ENCODE results near the gene CLTCL1.

CLTCL1 gene

DNA sequence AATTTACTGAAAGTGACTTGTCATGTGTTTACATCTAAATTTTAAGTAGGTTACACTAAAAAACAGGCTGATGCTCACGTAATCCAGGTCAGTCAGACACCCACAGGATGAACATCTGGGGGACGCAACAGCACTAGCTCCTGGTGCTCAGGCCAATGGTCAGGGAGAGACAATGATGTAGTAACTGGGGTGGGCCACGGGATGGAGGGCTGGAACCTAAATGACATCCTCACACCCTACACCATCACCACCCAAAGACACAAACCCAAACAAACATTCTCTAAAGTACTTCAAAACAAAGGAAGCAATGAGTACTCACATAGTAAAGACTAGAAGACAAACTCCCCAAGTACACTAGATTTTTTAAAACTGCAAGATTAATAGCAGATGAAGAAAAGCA lies 59.5 kb downstream of the CLTCL1 start:
- Histone ChIP-seq H3K79me2 (ENCODE audit: control insufficient read depth, insufficient read depth, low read length, unreplicated experiment) (no peaks in the 10 kb centered on the region), H3K36me3 (ENCODE audit: insufficient read depth, low read length) (peaks cover 3% of the 10 kb centered on the region; the same call in 1 of the 2 replicates), H3K27ac (ENCODE audit: low read depth, low read length) (no peak overlapping the region), H2AFZ (ENCODE audit: low read length, unreplicated experiment) (no peak overlapping the region), H3K27me3 (ENCODE audit: insufficient read depth, low read length) (no peaks in the 10 kb centered on the region), H3K4me1 (ENCODE audit: control insufficient read depth, insufficient read depth, low read length, unreplicated experiment) (no peaks in the 10 kb centered on the region), H3K4me3 (ENCODE audit: low read depth, low read length) (no peak overlapping the region)

DNA sequence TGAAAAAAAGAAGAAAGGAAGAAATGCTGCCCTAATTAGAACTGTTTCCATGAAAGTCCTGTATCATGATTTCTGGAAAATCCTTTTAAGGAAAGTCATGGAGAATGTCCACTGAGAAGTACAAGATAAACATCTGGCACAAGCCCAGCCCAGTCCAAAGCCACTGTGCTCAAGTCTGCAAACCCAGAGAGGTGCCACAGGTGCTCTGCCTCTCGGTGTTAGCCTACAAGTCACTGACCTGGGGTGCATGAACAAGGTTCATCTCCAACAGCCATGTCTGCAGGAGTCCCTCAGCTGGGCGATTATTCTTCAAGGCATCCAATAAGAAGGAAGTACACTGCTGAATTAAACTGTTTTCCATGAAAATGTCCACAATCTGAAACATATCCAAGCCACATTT lies 61.9 kb downstream of the CLTCL1 start:
- Histone ChIP-seq H3K36me3 (ENCODE audit: insufficient read depth, low read length) (peaks cover 3% of the 10 kb centered on the region; the same call in 1 of the 2 replicates), H3K27me3 (ENCODE audit: insufficient read depth, low read length) (no peaks in the 10 kb centered on the region), H3K27ac (ENCODE audit: low read depth, low read length) (no peak overlapping the region)

DNA sequence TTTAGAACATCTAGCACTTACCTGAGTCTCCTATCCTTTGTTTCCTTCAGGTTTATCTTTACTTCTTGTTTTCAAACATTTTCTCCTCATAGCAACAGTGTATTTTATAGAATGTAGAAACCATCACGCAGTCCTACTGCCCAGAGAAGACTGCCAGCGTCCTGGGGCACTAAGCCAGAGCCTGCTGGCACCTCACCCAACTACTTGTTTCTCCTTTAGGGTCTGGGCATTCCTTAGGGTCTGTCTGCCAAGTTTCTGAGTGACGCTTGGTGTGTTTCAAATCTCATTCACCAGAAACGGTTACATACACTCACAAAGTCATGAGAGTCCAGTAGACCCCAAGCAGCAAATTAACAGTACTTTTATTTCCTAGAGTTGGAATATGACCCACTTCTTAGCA lies 63.3 kb downstream of the CLTCL1 start:
- H3K79me2 ChIP-seq (ENCODE audit: control insufficient read depth, insufficient read depth, low read length, unreplicated experiment), result no peaks in the 10 kb centered on the region
- no peak overlapping the region for H3K4me3 ChIP-seq (ENCODE audit: low read depth, low read length)
- H2AFZ ChIP-seq (ENCODE audit: low read length, unreplicated experiment), result no peak overlapping the region
- no peaks in the 10 kb centered on the region for H3K4me1 ChIP-seq (ENCODE audit: control insufficient read depth, insufficient read depth, low read length, unreplicated experiment)
- no peaks in the 10 kb centered on the region for H3K36me3 ChIP-seq (ENCODE audit: insufficient read depth, low read length)
- H3K27me3 ChIP-seq (ENCODE audit: insufficient read depth, low read length), result no peaks in the 10 kb centered on the region
- H3K27ac ChIP-seq (ENCODE audit: low read depth, low read length), result no peak overlapping the region

More for the DNA sequence above, 61.9 kb downstream of the CLTCL1 start:
- H3K4me3 ChIP-seq (ENCODE audit: low read depth, low read length), result no peak overlapping the region
- no peaks in the 10 kb centered on the region for H3K79me2 ChIP-seq (ENCODE audit: control insufficient read depth, insufficient read depth, low read length, unreplicated experiment)
- no peak overlapping the region for H2AFZ ChIP-seq (ENCODE audit: low read length, unreplicated experiment)
- H3K4me1 ChIP-seq (ENCODE audit: control insufficient read depth, insufficient read depth, low read length, unreplicated experiment), result no peaks in the 10 kb centered on the region

DNA sequence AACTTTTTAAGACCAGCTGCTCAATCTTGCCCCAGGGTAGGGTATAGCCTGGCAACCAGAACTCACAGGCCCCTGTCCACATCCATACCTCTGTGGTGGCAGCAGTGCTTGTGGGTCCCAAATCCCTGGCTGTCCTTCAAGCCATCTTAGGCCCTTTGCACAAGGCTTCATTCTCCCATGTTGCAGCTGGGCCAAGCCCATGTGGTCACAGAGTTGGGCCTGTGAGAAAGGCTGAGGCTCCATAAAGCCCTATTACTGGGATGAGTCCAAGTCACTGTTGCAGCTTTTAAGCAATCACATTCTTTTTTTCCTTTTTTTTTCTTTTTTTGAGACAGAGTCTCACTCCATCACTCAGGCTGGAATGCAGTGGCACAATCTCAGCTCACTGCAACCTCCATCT lies 65.1 kb downstream of the CLTCL1 start:
- Histone ChIP-seq H3K4me1 (ENCODE audit: control insufficient read depth, insufficient read depth, low read length, unreplicated experiment) (no peaks in the 10 kb centered on the region), H3K4me3 (ENCODE audit: low read depth, low read length) (no peak overlapping the region), H3K27me3 (ENCODE audit: insufficient read depth, low read length) (no peaks in the 10 kb centered on the region), H3K27ac (ENCODE audit: low read depth, low read length) (no peak overlapping the region), H2AFZ (ENCODE audit: low read length, unreplicated experiment) (no peak overlapping the region), H3K36me3 (ENCODE audit: insufficient read depth, low read length) (no peaks in the 10 kb centered on the region), H3K79me2 (ENCODE audit: control insufficient read depth, insufficient read depth, low read length, unreplicated experiment) (no peaks in the 10 kb centered on the region)

DNA sequence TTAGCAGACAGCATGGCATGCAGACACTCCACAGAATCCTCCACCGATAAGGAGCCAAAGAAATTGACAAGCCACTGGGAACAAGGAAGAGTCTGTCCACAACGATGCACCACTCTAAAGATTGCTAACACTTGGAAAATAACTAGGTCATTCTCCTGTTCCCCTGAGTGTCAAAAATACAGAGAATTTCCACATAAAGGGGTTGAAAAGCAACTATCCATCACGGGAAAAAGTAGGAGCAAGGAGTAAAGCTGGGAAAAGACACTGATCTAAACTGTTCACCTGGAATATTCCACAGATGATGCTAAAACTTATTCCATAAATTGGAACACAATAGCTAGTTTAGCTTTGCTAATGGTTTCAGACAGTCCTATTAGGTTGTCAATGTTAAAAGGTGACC lies 66.0 kb downstream of the CLTCL1 start:
- no peaks in the 10 kb centered on the region for H3K4me1 ChIP-seq (ENCODE audit: control insufficient read depth, insufficient read depth, low read length, unreplicated experiment)
- H2AFZ ChIP-seq (ENCODE audit: low read length, unreplicated experiment), result no peak overlapping the region
- H3K27me3 ChIP-seq (ENCODE audit: insufficient read depth, low read length), result no peaks in the 10 kb centered on the region
- no peaks in the 10 kb centered on the region for H3K36me3 ChIP-seq (ENCODE audit: insufficient read depth, low read length)
- no peaks in the 10 kb centered on the region for H3K79me2 ChIP-seq (ENCODE audit: control insufficient read depth, insufficient read depth, low read length, unreplicated experiment)
- H3K4me3 ChIP-seq (ENCODE audit: low read depth, low read length), result no peak overlapping the region
- no peak overlapping the region for H3K27ac ChIP-seq (ENCODE audit: low read depth, low read length)

DNA sequence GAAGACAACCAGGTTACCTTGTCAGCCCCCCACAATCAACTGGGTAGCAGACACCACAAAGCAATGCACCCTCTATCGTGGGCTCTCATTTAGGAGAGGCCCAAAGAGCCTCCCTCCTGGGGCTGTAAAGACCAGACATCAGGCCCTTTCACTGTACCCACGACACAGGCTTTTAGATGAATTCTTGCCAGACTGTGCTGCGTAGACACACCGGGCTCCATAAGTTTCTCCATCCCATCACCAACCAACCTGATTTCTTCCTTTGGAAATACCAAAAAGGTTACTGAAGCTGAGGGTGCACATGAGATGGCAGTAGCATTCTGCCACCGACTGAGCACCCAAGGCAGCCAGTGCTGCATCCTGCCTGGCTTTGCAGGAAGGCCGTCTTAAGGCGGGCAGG lies 66.5 kb downstream of the CLTCL1 start:
- H2AFZ ChIP-seq (ENCODE audit: low read length, unreplicated experiment), result no peak overlapping the region
- H3K79me2 ChIP-seq (ENCODE audit: control insufficient read depth, insufficient read depth, low read length, unreplicated experiment), result no peaks in the 10 kb centered on the region
- H3K4me1 ChIP-seq (ENCODE audit: control insufficient read depth, insufficient read depth, low read length, unreplicated experiment), result no peaks in the 10 kb centered on the region
- H3K27me3 ChIP-seq (ENCODE audit: insufficient read depth, low read length), result no peaks in the 10 kb centered on the region
- H3K4me3 ChIP-seq (ENCODE audit: low read depth, low read length), result no peak overlapping the region
- H3K36me3 ChIP-seq (ENCODE audit: insufficient read depth, low read length), result no peaks in the 10 kb centered on the region
- no peak overlapping the region for H3K27ac ChIP-seq (ENCODE audit: low read depth, low read length)

DNA sequence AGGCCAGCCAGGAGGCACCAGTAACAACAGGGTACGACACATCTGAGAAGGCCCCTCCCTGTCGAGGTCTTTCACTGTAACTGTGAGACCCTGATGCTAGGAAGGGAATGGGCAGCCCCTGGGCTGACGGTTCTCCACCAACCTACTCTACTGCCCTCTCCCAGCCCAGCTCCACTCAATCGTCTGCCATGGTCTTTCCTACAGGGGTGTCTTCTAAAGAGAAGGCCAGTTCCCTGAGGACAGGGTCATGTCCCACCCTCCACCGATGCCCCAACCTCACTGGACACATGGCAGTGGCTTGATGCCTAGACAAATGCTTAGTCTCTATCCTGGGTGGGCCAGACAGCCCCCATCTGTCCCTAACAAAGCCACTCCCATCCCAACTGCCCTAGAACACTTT lies 67.0 kb downstream of the CLTCL1 start:
- Histone ChIP-seq H3K27me3 (ENCODE audit: insufficient read depth, low read length) (no peaks in the 10 kb centered on the region), H2AFZ (ENCODE audit: low read length, unreplicated experiment) (no peak overlapping the region), H3K4me3 (ENCODE audit: low read depth, low read length) (no peak overlapping the region), H3K79me2 (ENCODE audit: control insufficient read depth, insufficient read depth, low read length, unreplicated experiment) (no peaks in the 10 kb centered on the region), H3K27ac (ENCODE audit: low read depth, low read length) (no peak overlapping the region), H3K4me1 (ENCODE audit: control insufficient read depth, insufficient read depth, low read length, unreplicated experiment) (no peaks in the 10 kb centered on the region), H3K36me3 (ENCODE audit: insufficient read depth, low read length) (no peaks in the 10 kb centered on the region)

DNA sequence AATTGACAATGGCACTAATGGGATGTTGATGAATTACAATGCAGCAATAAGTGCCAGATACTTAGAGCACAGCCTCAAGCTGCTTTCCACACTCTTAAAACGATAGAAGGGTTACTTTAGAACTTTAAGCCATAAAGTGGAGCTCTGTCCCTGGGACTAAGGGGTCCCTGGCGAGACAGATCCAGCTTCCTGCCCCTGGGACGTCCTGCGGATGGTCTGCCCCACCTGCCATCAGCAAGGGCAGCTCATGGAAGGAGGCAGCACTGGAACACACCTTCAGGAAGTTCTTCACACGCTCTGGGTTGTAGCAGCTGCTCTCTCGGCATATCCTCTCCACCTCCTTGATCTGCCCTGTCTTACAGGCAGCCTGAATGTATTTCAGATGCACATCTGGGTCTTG lies 67.9 kb downstream of the CLTCL1 start:
- Histone ChIP-seq H3K79me2 (ENCODE audit: control insufficient read depth, insufficient read depth, low read length, unreplicated experiment) (no peaks in the 10 kb centered on the region), H3K4me1 (ENCODE audit: control insufficient read depth, insufficient read depth, low read length, unreplicated experiment) (no peaks in the 10 kb centered on the region), H3K36me3 (ENCODE audit: insufficient read depth, low read length) (no peaks in the 10 kb centered on the region), H3K27ac (ENCODE audit: low read depth, low read length) (no peak overlapping the region), H2AFZ (ENCODE audit: low read length, unreplicated experiment) (no peak overlapping the region), H3K27me3 (ENCODE audit: insufficient read depth, low read length) (no peaks in the 10 kb centered on the region), H3K4me3 (ENCODE audit: low read depth, low read length) (no peak overlapping the region)

DNA sequence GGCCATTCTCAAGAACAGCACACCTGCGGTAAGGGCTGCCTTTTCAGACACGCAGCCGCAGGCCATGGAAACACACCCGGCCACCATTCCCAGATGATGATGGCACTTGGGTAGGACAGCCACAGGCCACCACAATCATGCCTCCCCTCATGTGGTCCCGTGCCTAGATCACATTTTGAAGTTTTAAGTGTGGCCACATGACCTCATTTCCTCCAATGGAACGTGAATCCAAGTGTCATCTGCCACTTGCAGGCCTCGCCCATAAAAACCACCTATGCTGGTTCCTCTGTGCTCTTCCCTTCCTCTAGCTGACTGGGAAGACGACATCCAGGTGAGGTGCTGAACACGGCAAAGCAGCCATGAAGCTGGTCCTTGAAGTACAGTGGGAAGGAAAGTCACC lies 68.4 kb downstream of the CLTCL1 start:
- H3K79me2 ChIP-seq (ENCODE audit: control insufficient read depth, insufficient read depth, low read length, unreplicated experiment), result no peaks in the 10 kb centered on the region
- no peak overlapping the region for H2AFZ ChIP-seq (ENCODE audit: low read length, unreplicated experiment)
- no peak overlapping the region for H3K4me3 ChIP-seq (ENCODE audit: low read depth, low read length)
- H3K36me3 ChIP-seq (ENCODE audit: insufficient read depth, low read length), result no peaks in the 10 kb centered on the region
- H3K27ac ChIP-seq (ENCODE audit: low read depth, low read length), result no peak overlapping the region
- no peaks in the 10 kb centered on the region for H3K27me3 ChIP-seq (ENCODE audit: insufficient read depth, low read length)
- H3K4me1 ChIP-seq (ENCODE audit: control insufficient read depth, insufficient read depth, low read length, unreplicated experiment), result no peaks in the 10 kb centered on the region

DNA sequence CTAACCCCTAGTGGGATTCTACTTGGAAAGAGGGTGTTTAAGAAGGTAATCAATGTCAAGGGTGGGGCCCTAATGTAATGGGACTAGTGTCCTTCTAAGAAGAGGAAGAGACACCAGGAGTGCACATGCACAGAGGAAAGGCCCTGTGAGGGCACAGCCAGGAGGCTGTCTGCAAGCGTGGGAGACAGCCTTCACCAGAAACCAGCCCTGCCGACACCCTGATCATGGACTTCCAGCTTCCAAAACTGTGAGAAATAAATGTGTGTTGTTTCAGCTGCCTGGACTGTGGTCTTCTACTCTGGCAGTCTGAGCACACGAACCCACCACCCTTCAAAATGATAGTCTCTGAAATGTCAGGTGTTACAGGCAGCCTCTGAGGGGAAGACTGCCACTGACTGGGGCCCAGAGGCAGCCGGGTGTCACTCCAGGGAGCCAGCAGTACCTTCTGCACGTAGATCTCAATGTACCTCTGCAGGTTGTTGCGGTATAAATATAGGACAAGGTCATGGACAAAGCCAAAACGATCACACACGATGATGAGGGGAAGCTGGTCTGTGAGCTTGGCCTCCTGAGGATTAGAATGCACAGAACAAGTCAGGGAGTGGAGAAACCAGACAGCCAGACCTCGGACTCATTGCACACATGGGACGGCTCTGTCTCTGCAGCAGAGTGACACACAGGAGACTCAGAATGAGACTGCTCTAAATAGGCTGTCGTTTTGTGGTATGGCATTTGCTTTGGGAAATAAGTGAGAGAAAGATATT lies 69.1 kb downstream of the CLTCL1 start:
- H3K79me2 ChIP-seq (ENCODE audit: control insufficient read depth, insufficient read depth, low read length, unreplicated experiment), result no peaks in the 10 kb centered on the region
- H3K4me3 ChIP-seq (ENCODE audit: low read depth, low read length), result no peak overlapping the region
- no peaks in the 10 kb centered on the region for H3K36me3 ChIP-seq (ENCODE audit: insufficient read depth, low read length)
- H3K4me1 ChIP-seq (ENCODE audit: control insufficient read depth, insufficient read depth, low read length, unreplicated experiment), result no peaks in the 10 kb centered on the region
- H2AFZ ChIP-seq (ENCODE audit: low read length, unreplicated experiment), result no peak overlapping the region
- no peak overlapping the region for H3K27ac ChIP-seq (ENCODE audit: low read depth, low read length)
- H3K27me3 ChIP-seq (ENCODE audit: insufficient read depth, low read length), result no peaks in the 10 kb centered on the region

DNA sequence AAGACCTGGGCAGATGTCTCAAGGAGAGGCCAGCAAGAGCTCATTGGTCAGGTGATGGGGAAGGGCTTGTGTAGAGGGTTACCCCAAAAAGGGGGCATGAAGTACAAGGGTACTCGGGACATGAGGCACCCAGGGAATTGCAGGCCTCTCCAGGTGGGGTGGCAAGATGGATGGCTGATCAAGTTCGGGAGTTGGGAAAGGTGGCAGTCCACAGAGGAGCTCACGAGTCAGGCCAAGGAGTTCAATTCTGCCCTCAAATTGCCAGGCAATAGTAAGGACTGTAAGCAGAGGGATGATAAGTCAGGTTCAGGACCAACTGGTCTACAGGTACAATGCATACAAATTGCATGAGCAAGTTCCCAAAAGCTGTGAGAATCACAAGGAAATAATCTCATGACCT lies 70.7 kb downstream of the CLTCL1 start:
- H3K79me2 ChIP-seq (ENCODE audit: control insufficient read depth, insufficient read depth, low read length, unreplicated experiment), result no peaks in the 10 kb centered on the region
- H3K4me1 ChIP-seq (ENCODE audit: control insufficient read depth, insufficient read depth, low read length, unreplicated experiment), result no peaks in the 10 kb centered on the region
- H3K27ac ChIP-seq (ENCODE audit: low read depth, low read length), result no peak overlapping the region
- H3K4me3 ChIP-seq (ENCODE audit: low read depth, low read length), result no peak overlapping the region
- H3K36me3 ChIP-seq (ENCODE audit: insufficient read depth, low read length), result no peaks in the 10 kb centered on the region
- no peak overlapping the region for H2AFZ ChIP-seq (ENCODE audit: low read length, unreplicated experiment)
- H3K27me3 ChIP-seq (ENCODE audit: insufficient read depth, low read length), result no peaks in the 10 kb centered on the region

Data from ACC112 (cell line).